ENCODE measurements around the gene COBLL1.

The COBLL1 gene

DNA sequence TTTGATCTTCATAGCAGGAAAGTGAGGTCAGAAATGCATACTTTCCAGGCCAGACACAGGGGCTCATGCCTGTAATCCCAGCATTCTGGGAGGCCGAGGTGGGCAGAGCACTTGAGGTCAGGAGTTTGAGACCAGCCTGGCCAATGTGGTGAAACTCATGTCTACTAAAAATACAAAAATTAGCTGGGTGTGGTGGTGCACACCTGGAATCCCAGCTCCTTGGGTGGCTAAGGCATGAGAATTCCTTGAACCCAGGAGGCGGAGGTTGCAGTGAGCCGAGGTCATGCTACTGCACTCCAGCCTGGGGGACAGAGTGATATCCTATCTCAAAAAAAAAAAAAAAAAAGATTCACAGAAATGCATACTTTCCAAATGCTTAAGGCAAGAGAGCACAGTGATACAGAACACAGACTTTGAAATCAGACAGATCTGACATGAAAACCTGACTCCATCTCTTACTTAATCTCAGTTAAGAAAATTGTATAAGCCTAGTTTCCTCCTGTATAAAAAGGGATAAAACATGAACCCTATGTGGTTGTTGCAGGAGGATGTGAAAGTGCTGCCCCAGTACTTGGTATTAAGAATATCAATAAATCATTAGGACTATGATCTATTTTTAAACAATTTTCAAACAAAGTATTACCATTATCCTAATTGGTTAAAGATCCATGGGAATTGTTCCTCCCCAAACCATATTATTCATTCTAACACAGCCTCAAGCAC lies 26.4 kb downstream of the COBLL1 start:
- no peaks in the 10 kb centered on the region for H3K4me1 ChIP-seq (ENCODE audit: low read depth, poor library complexity, severe bottlenecking)
- H3K27ac ChIP-seq: no peak overlapping the region
- H3K4me2 ChIP-seq: no peak overlapping the region
- TF ChIP-seq, protein P1, sequence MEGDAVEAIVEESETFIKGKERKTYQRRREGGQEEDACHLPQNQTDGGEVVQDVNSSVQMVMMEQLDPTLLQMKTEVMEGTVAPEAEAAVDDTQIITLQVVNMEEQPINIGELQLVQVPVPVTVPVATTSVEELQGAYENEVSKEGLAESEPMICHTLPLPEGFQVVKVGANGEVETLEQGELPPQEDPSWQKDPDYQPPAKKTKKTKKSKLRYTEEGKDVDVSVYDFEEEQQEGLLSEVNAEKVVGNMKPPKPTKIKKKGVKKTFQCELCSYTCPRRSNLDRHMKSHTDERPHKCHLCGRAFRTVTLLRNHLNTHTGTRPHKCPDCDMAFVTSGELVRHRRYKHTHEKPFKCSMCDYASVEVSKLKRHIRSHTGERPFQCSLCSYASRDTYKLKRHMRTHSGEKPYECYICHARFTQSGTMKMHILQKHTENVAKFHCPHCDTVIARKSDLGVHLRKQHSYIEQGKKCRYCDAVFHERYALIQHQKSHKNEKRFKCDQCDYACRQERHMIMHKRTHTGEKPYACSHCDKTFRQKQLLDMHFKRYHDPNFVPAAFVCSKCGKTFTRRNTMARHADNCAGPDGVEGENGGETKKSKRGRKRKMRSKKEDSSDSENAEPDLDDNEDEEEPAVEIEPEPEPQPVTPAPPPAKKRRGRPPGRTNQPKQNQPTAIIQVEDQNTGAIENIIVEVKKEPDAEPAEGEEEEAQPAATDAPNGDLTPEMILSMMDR (conservative IDR thresholded peaks at IDR 0.05; ENCODE audit: low read depth, low read length): no peak
- no peaks in the 10 kb centered on the region for H4K20me1 ChIP-seq (ENCODE audit: insufficient read depth)
- H2AFZ ChIP-seq (ENCODE audit: low read depth): no peak overlapping the region
- H3K79me2 ChIP-seq (ENCODE audit: insufficient read depth, low read depth): no peaks in the 10 kb centered on the region
- H3K9ac ChIP-seq: no peak overlapping the region
- H3K36me3 ChIP-seq (ENCODE audit: insufficient read depth): no peaks in the 10 kb centered on the region
- H3K4me3 ChIP-seq (IDR thresholded peaks at IDR 0.05; ENCODE audit: insufficient read depth, low read depth, low read length): no peak overlapping the region
- no peaks in the 10 kb centered on the region for H3K27me3 ChIP-seq (ENCODE audit: insufficient read depth, low read depth)

DNA sequence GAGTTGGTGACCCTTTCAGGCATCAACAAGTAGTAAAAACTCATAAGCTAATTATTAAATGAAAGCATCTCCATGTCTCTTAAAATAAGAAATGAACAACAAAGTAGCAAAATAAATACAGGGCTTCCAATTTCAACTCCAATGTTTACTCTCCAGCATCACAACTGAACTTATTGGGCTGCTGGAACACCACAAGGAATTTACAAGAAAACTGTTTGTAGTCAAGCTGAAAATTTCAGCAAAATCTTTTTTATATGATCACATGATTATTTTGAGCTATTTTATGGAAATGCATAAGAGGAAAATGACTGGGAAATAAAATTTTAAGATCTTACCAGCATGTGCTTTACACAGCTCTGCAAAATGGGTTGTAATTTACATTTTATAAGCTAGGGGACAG lies 28.1 kb downstream of the COBLL1 start:
- H3K36me3 ChIP-seq (ENCODE audit: insufficient read depth): no peaks in the 10 kb centered on the region
- H3K4me3 ChIP-seq (IDR thresholded peaks at IDR 0.05; ENCODE audit: insufficient read depth, low read depth, low read length): no peak overlapping the region
- no peak overlapping the region for H3K27ac ChIP-seq
- H4K20me1 ChIP-seq (ENCODE audit: insufficient read depth): no peaks in the 10 kb centered on the region
- no peak overlapping the region for H2AFZ ChIP-seq (ENCODE audit: low read depth)
- H3K4me1 ChIP-seq (ENCODE audit: low read depth, poor library complexity, severe bottlenecking): no peaks in the 10 kb centered on the region
- no peaks in the 10 kb centered on the region for H3K27me3 ChIP-seq (ENCODE audit: insufficient read depth, low read depth)
- TF ChIP-seq, protein P1 (conservative IDR thresholded peaks at IDR 0.05; ENCODE audit: low read depth, low read length): no peak
- no peak overlapping the region for H3K9ac ChIP-seq
- H3K4me2 ChIP-seq: no peak overlapping the region
- no peaks in the 10 kb centered on the region for H3K79me2 ChIP-seq (ENCODE audit: insufficient read depth, low read depth)

DNA sequence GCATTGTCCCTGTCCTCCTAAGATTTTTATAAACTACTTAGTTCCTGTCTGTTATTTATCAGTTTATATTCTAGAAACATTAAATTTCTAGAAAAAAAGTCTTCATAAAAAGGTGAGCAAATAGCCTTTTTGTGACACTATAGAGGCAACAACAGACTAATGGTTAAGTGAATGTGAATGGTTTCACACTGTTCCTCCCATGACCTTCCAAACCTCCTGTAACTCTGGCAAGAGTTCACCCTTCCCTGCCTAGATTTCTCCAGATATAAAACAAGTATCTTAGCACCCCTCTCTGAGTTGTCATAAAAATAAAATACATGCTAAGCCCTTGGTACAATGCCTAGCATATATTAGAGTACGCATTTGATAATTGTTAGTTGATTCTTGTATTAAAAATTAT lies 29.2 kb downstream of the COBLL1 start:
- TF ChIP-seq, protein P1 (conservative IDR thresholded peaks at IDR 0.05; ENCODE audit: low read depth, low read length): no peak
- Histone ChIP-seq H3K27me3 (ENCODE audit: insufficient read depth, low read depth) (no peaks in the 10 kb centered on the region), H2AFZ (ENCODE audit: low read depth) (no peak overlapping the region)

DNA sequence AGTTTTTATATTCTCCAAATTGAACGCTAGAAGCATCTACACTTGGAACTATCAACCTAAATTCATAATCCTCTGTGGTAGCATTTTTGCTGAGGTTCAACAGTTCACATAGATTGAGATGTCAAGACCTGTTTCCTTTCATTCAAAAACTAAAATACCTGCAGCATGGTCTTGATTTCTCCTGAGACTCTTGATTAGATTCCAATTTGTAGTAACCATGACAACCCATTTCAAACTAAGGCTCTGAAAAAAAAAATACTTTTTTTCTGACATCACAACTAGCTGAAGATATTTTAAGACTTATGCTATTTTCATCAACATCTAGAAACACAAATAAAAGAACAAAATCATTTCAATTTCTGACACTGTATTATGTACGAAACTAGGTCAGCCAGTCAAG lies 29.8 kb downstream of the COBLL1 start:
- Histone ChIP-seq H3K36me3 (ENCODE audit: insufficient read depth) (no peaks in the 10 kb centered on the region), H3K4me2 (no peak overlapping the region), H3K27me3 (ENCODE audit: insufficient read depth, low read depth) (no peaks in the 10 kb centered on the region), H2AFZ (ENCODE audit: low read depth) (no peak overlapping the region), H4K20me1 (ENCODE audit: insufficient read depth) (no peaks in the 10 kb centered on the region), H3K79me2 (ENCODE audit: insufficient read depth, low read depth) (no peaks in the 10 kb centered on the region), H3K4me3 (IDR thresholded peaks at IDR 0.05; ENCODE audit: insufficient read depth, low read depth, low read length) (no peak overlapping the region), H3K27ac (no peak overlapping the region), H3K9ac (no peak overlapping the region), H3K4me1 (ENCODE audit: low read depth, poor library complexity, severe bottlenecking) (no peaks in the 10 kb centered on the region)
- TF ChIP-seq, protein P1 (conservative IDR thresholded peaks at IDR 0.05; ENCODE audit: low read depth, low read length): no peak

More for the DNA sequence above, 29.2 kb downstream of the COBLL1 start:
- Histone ChIP-seq H4K20me1 (ENCODE audit: insufficient read depth) (no peaks in the 10 kb centered on the region), H3K9ac (no peak overlapping the region), H3K4me1 (ENCODE audit: low read depth, poor library complexity, severe bottlenecking) (no peaks in the 10 kb centered on the region), H3K36me3 (ENCODE audit: insufficient read depth) (no peaks in the 10 kb centered on the region), H3K27ac (no peak overlapping the region), H3K4me2 (no peak overlapping the region), H3K4me3 (IDR thresholded peaks at IDR 0.05; ENCODE audit: insufficient read depth, low read depth, low read length) (no peak overlapping the region), H3K79me2 (ENCODE audit: insufficient read depth, low read depth) (no peaks in the 10 kb centered on the region)

Data from KMS-11 (cell line).